ENCODE results near the gene TXNDC15. TPM values are rescaled to one million over a fixed set of nuclear protein-coding genes. Genes with fewer than 3 reads are reported as not detected.

The TXNDC15 gene
- total and polyA plus RNA-seq, 2 of the 13 experiments (the other 11 are each of a cell fraction or from before 2014, with no cell fraction given), result 22.2 to 49.9 TPM

DNA sequence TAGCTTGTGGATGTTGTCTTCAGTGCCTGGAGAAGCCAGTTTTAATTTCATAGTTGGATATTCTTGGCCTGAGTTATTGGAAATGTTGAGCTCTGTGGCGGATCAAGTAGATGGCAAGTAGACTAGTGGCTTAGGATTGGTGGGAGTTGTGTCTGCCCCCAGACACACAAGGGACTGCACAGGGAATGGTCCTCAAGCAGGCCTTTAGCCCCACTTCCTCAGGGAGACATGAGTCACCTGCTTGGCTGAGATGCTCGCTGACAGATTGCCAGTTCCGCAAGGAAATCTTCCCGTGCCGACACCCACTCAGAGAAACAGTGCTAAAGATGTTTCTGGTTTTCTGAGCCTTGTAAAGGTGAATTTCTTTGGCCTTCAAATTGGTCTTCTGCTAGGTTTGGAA, 74.7 kb downstream of the TXNDC15 start:
- intact Hi-C loops (cut with micrococcal nuclease; ENCODE audit: unreplicated experiment) (no loop called here), in situ Hi-C loops (cut with HindIII; ENCODE audit: extremely low pct_ligation_motif_present, low pct_unique_long_range_greater_than_20kb) (no loop called here)
- ChIA-PET POLR2A (interaction anchor here (1.1 kb wide), 1 partner anchor 15 kb away, joined by 5 read pairs; no protein-coding TSS in a partner anchor), CTCF (ENCODE audit: low intra/inter-chr PET ratio, low total read pairs) (no interaction called here)
- H3K9me3 ChIP-seq (ENCODE audit: low read length), result peaks cover 2% of the 10 kb centered on the region
- no peak overlapping the region for H3K9ac ChIP-seq (ENCODE audit: insufficient read depth, low read depth, low read length)
- H3K36me3 ChIP-seq (replicated peaks in 1 of 2; ENCODE audit: control insufficient read depth in 1 of 2, insufficient read depth in 2 of 2, low read length in 2 of 2), result no peaks in the 10 kb centered on the region; a peak in 1 of 5 replicates
- no peaks in the 10 kb centered on the region for H4K20me1 ChIP-seq (ENCODE audit: insufficient read depth, low read length)
- no peaks in the 10 kb centered on the region for H3K79me2 ChIP-seq (ENCODE audit: insufficient read depth, low read length)
- H3K4me1 ChIP-seq (ENCODE audit: insufficient read depth, low read length), result no peaks in the 10 kb centered on the region
- no peak overlapping the region for H3K4me2 ChIP-seq (ENCODE audit: low read depth, low read length)
- TF ChIP-seq, protein P1, sequence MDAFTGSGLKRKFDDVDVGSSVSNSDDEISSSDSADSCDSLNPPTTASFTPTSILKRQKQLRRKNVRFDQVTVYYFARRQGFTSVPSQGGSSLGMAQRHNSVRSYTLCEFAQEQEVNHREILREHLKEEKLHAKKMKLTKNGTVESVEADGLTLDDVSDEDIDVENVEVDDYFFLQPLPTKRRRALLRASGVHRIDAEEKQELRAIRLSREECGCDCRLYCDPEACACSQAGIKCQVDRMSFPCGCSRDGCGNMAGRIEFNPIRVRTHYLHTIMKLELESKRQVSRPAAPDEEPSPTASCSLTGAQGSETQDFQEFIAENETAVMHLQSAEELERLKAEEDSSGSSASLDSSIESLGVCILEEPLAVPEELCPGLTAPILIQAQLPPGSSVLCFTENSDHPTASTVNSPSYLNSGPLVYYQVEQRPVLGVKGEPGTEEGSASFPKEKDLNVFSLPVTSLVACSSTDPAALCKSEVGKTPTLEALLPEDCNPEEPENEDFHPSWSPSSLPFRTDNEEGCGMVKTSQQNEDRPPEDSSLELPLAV (CRISPR knock-in tag; conservative IDR thresholded peaks at IDR 0.05; ENCODE audit: low read depth), result no peak
- TF ChIP-seq, protein P2, sequence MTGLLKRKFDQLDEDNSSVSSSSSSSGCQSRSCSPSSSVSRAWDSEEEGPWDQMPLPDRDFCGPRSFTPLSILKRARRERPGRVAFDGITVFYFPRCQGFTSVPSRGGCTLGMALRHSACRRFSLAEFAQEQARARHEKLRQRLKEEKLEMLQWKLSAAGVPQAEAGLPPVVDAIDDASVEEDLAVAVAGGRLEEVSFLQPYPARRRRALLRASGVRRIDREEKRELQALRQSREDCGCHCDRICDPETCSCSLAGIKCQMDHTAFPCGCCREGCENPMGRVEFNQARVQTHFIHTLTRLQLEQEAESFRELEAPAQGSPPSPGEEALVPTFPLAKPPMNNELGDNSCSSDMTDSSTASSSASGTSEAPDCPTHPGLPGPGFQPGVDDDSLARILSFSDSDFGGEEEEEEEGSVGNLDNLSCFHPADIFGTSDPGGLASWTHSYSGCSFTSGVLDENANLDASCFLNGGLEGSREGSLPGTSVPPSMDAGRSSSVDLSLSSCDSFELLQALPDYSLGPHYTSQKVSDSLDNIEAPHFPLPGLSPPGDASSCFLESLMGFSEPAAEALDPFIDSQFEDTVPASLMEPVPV (CRISPR knock-in tag; IDR thresholded peaks at IDR 0.05), result no peak
- 94% methylated on average over 2 of the region's 5 CpGs for WGBS (ENCODE audit: low lambda C conversion rate)
- DNase-seq (ENCODE audit: low spot score) (no peak), FAIRE-seq (no peak), ATAC-seq (no peak)
- H3K4me3 ChIP-seq (replicated peaks in 1 of 3; ENCODE audit: insufficient read depth in 1 of 3, low read depth in 2 of 3, low read length in 3 of 3), result no peak overlapping the region
- H3K27ac ChIP-seq (ENCODE audit: extremely low read length, insufficient read depth, low read length), result no peak overlapping the region
- no peak overlapping the region for H2AFZ ChIP-seq (ENCODE audit: low read length)
- H3K27me3 ChIP-seq (ENCODE audit: control insufficient read depth in 1 of 2, insufficient read depth in 2 of 2, low read length in 2 of 2), result no peaks in the 10 kb centered on the region
- BruUV-seq (replicated peaks), result no TSS peak

DNA sequence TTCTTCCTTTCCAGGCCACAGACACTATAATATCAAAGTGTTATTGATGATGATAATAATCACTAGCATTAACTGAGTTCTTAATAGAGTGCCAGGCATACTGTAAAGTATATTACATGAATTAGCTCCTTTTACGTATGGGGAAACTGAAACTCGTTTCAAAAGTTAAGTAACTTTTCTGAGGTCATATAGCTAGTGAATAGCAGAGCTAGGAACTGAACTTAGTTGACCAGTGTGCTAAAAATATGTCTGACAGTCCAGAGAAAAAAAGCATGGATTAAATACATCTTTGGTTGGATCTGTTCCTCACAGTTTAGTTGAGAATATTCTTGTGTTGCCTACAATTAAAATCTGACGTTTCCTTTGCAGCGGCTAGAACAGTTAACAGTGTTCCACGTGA, 75.1 kb downstream of the TXNDC15 start:
- intact Hi-C loops (cut with micrococcal nuclease; ENCODE audit: unreplicated experiment) (no loop called here), in situ Hi-C loops (cut with HindIII; ENCODE audit: extremely low pct_ligation_motif_present, low pct_unique_long_range_greater_than_20kb) (no loop called here)
- WGBS (ENCODE audit: low lambda C conversion rate), result 90% methylated on average over 5 of the region's 5 CpGs
- no peak overlapping the region for H3K27ac ChIP-seq (ENCODE audit: extremely low read length, insufficient read depth, low read length)
- H3K9me3 ChIP-seq (ENCODE audit: low read length), result peaks cover 6% of the 10 kb centered on the region
- ATAC-seq (no peak), DNase-seq (ENCODE audit: low spot score) (no peak), FAIRE-seq (no peak)
- POLR2A ChIA-PET, result interaction anchor here (1.1 kb wide), 1 partner anchor 15 kb away, joined by 5 read pairs; no protein-coding TSS in a partner anchor
- H3K4me3 ChIP-seq (replicated peaks in 1 of 3; ENCODE audit: insufficient read depth in 1 of 3, low read depth in 2 of 3, low read length in 3 of 3), result no peak overlapping the region
- no peaks in the 10 kb centered on the region for H3K4me1 ChIP-seq (ENCODE audit: insufficient read depth, low read length)
- BruUV-seq (replicated peaks), result no TSS peak
- H3K79me2 ChIP-seq (ENCODE audit: insufficient read depth, low read length), result no peaks in the 10 kb centered on the region
- no peak overlapping the region for H2AFZ ChIP-seq (ENCODE audit: low read length)
- no peak overlapping the region for H3K9ac ChIP-seq (ENCODE audit: insufficient read depth, low read depth, low read length)
- no peaks in the 10 kb centered on the region for H3K27me3 ChIP-seq (ENCODE audit: control insufficient read depth in 1 of 2, insufficient read depth in 2 of 2, low read length in 2 of 2)
- no peak overlapping the region for H3K4me2 ChIP-seq (ENCODE audit: low read depth, low read length)
- no peaks in the 10 kb centered on the region; a peak in 1 of 5 replicates for H3K36me3 ChIP-seq (replicated peaks in 1 of 2; ENCODE audit: control insufficient read depth in 1 of 2, insufficient read depth in 2 of 2, low read length in 2 of 2)
- CTCF ChIA-PET (ENCODE audit: low intra/inter-chr PET ratio, low total read pairs), result no interaction called here
- no peaks in the 10 kb centered on the region for H4K20me1 ChIP-seq (ENCODE audit: insufficient read depth, low read length)
- no peak for TF ChIP-seq RCOR2 (CRISPR knock-in tag; IDR thresholded peaks at IDR 0.05)
- no peak for TF ChIP-seq ZNF781 (CRISPR knock-in tag; IDR thresholded peaks at IDR 0.05; ENCODE audit: borderline replicate concordance, not compliant biosample characterization)
- TF ChIP-seq LCORL (IDR thresholded peaks at IDR 0.05), result no peak
- TF ChIP-seq LCORL (CRISPR knock-in tag; IDR thresholded peaks at IDR 0.05), result no peak
- TF ChIP-seq, protein P3, sequence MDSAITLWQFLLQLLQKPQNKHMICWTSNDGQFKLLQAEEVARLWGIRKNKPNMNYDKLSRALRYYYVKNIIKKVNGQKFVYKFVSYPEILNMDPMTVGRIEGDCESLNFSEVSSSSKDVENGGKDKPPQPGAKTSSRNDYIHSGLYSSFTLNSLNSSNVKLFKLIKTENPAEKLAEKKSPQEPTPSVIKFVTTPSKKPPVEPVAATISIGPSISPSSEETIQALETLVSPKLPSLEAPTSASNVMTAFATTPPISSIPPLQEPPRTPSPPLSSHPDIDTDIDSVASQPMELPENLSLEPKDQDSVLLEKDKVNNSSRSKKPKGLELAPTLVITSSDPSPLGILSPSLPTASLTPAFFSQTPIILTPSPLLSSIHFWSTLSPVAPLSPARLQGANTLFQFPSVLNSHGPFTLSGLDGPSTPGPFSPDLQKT (CRISPR knock-in tag; IDR thresholded peaks at IDR 0.05; ENCODE audit: borderline replicate concordance), result no peak
- no peak for TF ChIP-seq ELF1 (CRISPR knock-in tag; IDR thresholded peaks at IDR 0.05)
- no peak for TF ChIP-seq ZSCAN29 (CRISPR knock-in tag; conservative IDR thresholded peaks at IDR 0.05)
- no peak for TF ChIP-seq ZNF83 (CRISPR knock-in tag; IDR thresholded peaks at IDR 0.05; ENCODE audit: borderline replicate concordance)
- no peak for TF ChIP-seq ZNF12 (CRISPR knock-in tag; IDR thresholded peaks at IDR 0.05)
- no peak for TF ChIP-seq HOXA3 (CRISPR knock-in tag; IDR thresholded peaks at IDR 0.05)
- TF ChIP-seq THAP11 (CRISPR knock-in tag; IDR thresholded peaks at IDR 0.05), result no peak

All from HepG2 (cell line).